ENCODE results near the gene C19orf25.

C19orf25 gene

DNA sequence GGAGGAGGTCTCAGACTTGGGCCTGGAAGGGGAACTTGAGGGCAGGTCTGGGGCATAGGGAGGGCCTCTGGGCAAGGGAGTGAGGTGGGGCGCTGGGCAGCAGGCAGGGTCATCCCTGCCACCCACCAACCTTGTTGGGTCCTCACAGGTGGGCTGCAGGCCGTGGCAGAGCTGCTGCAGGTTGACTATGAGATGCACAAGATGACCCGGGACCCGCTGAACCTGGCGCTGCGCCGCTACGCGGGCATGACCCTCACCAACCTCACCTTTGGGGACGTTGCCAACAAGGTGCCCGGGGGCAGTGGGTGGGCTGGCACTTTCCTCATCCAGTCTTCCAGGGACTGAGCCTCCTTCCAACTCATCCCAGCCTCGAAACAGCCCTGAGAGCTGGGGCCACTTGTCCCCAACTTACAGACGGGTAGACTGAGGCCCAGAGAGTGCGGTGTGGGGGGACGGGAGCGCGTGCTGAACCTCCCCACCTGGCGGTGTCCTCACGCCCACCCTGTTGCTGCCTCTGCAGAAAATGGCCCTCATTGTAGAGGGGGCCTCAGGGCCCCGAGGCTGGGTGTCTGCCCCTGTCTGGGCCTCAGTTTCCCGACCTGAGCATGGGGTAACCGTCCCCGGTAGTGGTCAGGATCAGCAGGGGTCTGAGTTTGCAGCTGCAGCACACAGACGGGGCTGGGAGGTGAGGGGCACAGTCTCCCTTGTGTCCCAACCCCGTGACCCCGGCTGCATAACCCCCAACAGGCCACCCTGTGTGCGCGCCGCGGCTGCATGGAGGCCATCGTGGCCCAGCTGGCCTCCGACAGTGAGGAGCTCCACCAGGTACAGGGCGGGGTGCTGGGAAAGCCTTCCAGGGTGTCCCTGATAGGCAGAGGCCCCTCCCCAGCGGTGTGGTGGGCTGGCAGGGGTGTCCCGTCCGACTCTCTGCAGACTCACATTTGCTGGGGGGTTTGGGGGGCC, 18.7 kb downstream of the C19orf25 start:
- no peak for DNase-seq

- no peak for DNase-seq
Measured at GRCh38 chr19:1459479-1459878, 19.5 kb downstream of the C19orf25 start.

DNA sequence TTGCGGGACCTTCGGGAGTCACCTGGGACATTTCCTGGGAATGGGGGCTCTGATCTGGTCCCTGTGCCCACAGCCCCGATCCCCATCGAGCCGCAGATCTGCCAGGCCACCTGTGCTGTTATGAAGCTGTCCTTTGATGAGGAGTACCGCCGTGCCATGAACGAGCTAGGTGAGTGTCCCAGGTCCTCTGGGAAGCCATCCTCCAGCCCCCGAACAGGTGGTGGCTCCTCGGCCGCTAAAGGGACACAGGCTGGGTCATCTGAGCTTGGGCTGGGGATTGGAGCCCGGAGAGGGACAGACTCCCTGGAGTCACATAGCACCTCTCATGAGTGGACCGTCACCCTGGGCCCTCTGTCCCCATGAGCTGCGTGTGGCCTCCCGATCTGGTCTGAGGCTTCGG, 21.1 kb downstream of the C19orf25 start:
- DNase-seq = no peak

DNA sequence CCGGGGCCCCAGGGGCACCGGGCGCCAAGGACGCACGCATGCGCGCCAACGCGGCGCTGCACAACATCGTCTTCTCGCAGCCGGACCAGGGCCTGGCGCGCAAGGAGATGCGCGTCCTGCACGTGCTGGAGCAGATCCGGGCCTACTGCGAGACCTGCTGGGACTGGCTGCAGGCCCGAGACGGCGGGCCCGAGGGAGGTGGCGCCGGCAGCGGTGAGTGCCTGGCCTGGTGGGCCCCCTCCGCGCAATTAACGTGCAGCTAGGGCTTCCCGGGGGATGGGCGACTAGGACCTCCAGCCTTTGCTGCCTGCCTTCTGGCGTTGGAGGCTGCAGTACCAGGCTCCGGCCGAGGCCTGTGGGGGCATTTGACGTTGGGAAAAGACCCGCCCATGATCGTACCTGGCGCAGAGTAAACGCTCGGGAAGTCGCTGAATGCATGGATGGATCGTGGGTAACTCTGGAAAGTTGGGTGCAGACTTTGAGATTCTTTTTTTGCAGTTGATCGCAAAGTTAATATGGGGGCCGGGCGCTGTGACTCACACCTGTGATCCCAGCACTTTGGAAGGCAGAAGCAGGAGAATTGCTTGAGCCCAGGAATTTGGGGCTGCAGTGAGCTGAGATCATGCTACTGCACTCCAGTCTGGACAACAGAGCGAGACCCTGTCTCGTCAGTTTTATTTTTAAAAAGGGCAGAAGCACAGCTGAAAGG, 21.8 kb downstream of the C19orf25 start:
- no peak for DNase-seq

DNA sequence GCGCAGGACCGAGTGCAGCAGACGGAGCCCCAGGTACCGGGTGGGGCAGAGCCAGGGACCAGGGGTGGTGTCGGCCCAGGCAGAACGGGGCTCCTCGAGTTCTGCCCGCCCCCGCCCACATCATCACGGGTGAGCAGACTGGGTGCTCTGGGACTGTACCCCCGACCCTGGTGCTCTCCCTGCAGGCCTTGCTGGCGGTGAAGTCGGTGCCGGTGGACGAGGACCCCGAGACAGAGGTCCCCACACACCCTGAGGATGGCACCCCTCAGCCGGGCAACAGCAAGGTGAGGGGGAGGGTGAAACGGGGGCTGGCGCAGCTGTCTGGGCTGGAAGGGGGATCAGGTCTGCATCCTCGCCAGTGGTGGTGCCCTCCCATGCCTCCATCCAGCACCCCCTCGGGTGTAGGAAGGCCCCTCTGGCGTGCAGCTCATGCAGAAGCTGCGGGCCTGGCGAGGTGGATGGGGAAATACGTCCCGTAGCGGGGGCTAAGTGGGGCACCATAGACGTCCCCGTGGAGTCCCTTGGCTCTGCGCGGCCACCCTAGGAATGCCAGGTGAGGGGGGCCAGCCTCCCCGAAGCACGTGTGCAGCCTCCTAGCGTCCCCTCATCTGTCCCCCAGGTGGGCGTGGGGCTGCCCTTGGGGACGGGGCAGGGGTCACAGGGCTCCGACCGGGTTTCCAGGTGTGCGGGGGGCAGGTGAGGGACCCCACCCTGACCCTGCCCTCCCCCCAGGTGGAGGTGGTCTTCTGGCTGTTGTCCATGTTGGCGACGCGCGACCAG, 22.7 kb downstream of the C19orf25 start:
- DNase-seq = no peak

DNA sequence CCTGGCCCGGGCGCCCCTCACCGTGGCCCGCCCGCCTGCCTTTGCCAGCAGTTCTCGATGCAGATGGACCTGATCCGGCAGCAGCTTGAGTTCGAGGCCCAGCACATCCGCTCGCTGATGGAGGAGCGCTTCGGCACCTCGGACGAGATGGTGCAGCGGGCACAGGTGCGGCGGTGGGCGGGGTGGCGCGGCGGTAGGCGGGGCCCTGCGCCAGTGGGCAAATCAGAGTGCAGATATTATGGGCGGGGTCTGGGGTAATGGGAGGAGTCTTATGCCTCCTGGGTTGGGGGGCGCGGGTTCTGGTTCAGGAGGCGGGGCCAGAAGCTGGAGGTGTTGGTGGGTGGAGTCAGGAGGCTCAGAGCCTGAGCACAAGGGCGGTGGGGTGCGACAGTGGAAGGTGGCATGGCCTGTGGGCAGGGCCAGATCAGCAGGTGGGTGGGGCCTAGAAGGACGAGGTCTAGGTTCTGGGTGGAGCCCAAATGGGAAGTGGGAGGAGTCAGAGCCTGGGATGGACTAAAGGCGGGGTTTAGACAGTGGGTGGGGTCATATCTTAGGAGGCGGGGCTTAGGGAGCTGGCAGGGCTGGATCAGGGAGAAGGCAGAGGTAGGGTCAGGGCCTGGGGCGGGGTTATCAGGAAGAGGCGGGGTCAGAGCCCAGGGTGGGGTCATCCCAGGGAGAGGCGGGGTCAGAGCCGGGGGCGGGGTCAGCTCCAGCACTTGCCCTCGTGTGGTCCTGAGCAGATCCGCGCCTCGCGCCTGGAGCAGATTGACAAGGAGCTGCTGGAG, 23.5 kb downstream of the C19orf25 start:
- no peak for DNase-seq

GRCh38 chr19:1455002-1455335, 24.0 kb downstream of the C19orf25 start:
- no peak for DNase-seq

DNA sequence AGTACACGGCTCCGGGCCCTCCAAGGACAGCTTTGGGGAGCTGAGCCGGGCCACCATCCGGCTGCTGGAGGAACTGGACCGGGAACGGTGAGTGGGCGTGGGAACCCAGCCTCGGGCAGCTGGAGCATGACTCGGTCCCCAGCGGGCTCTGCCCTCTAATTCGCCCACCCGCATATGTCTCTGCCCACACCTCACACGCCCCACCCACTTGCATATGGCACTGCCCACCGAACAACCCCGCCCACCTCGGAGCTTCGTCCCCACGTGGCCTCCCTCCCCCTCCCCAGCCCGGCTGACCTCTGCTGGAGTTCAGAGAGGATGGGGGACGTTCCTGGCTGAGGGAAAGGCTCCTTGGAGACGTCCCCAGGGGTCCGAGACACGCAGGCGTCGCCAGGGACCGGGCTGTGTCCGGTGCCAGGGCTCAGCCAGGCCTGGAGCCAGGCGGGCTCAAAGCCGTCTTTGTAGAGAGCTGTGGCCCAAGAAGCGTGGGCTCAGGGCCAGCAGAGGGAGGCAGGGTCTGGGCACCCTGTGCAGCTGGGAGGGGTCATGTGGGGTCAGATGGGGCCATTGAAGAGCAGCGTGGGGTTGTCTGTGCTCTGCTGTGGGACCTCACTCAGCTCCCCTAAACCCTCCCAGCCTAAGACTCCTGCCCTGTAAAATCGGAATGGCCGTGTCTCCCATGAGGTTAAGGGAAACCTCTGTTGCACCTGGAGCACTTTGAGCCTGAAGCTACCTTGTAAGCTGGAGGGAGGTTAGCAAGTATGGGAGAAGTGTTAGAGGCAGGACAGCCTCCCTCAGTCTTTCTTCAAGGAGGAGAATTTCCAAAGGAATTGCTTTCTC, 25.3 kb downstream of the C19orf25 start:
- no peak for DNase-seq

DNA sequence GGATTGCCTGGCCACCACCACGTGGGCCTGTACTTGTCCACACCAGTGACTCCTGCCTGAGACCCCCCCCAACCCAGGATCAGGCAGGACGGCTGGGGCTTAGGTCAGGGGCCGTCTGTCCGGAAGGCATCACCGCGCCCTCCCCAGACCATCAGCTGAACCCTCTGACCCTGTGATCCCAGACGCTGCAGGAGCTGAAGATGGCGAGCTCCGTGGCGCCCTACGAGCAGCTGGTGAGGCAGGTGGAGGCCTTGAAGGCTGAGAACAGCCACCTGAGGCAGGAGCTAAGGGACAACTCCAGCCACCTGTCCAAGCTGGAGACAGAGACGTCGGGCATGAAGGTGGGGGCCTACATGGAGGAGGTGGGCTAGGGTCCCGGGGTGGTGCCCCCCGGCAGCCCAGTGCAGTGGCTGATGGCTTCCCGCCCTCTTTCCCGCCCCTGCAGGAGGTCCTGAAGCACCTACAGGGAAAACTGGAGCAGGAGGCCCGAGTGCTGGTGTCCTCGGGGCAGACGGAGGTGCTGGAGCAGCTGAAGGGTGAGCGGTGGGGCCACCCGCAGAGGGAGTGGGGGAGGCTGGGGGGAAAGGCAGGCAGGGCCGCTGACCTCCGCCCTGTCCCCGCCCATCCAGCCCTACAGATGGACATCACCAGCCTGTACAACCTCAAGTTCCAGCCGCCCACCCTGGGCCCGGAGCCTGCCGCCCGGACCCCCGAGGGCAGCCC, 26.1 kb downstream of the C19orf25 start:
- DNase-seq = no peak

GRCh38 chr19:1451916-1452801, 26.9 kb downstream of the C19orf25 start:
- DNase-seq = no peak

GRCh38 chr19:1450735-1451731, 28.0 kb downstream of the C19orf25 start:
- DNase-seq = no peak

- DNase-seq = peak; percentile 56
Measured at GRCh38 chr19:1449467-1450442, 29.3 kb downstream of the C19orf25 start, which contains the start of gene APC2. TSS of gene APC2 (plus strand) at chr19:1450121. CDS start at chr19:1453002, 2,881 bp downstream.

DNA sequence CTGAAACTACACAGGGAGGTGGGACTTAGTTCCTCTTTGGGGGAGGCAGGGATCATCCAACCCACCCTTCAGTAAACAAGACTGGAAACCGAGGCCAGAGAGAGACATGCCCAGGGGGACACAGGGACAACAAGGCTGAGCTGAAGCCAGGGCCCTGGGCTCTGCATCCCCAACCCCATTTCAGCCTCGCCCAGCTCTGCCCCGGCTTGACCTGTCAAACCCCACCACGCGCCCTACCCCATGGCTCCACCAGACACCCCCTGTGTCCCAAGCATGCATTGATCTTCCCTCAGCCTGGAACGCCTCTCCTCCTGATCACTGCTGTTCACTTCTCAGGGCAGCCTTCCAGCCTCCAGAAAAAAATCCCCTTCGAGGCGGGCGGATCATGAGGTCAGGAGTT, 31.1 kb downstream of the C19orf25 start:
- no peak for DNase-seq

DNA sequence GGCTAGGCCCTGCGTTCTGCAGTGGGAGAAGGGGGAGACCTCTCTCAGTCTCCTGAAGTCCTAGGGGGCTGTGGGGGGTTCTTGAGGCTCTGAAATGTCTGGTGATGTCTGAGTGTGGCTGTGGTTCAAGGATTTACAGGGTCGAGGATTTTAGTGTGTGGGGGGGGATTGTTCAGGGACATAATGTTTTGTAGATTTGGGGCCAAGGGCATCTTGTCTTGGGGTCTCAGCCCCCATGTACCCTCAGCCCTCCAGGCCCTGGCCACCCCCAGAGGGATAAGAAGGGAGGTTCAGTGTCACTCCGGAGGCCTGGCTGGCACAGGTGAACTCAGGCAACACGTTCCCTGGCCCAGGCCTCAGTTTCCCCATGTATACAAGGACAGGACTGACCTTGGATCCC, 31.5 kb downstream of the C19orf25 start:
- no peak for DNase-seq

- DNase-seq = no peak
Measured at GRCh38 chr19:1446713-1447481, 32.1 kb downstream of the C19orf25 start.

Measured in right hindlimb (tissue), 1 donor.